ENCODE data around the gene CCDC172. TPM values are rescaled to one million over a fixed set of nuclear protein-coding genes. Genes with fewer than 3 reads are reported as not detected.
A peak's percentile ranks its signal among the peaks of the same experiment; 100 is the strongest.

The CCDC172 gene
- polyA plus RNA-seq, 3 donors: not detected

DNA sequence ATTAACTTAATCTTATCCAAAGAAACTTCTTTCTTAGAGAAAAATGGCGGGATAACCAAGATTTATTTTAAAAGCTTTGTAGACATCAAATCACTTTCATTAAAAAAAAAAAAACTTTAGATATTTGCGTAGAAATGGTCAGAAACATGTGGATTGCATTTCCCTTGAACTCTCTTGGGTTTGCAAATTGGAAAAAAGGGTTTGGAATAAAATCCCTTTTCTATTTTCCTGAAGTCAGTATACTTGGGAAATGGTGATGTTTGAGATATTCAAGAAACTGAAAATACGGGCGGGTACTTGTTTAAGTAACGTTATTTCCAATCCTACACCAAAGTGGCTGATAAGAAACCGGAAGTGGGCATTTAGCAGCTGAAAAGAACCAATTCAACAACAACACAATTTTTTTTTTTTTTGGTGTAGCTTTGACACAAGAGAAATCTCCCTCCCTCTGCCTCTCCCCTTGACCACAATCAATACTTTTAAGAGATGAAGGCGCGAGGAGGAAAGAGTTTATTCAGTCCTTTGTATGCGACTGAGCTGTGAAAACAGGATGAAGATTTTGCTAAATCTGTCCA is 37.5 kb upstream of the CCDC172 start:
- no peaks in the 10 kb centered on the region for H3K9me3 Mint-ChIP-seq

DNA sequence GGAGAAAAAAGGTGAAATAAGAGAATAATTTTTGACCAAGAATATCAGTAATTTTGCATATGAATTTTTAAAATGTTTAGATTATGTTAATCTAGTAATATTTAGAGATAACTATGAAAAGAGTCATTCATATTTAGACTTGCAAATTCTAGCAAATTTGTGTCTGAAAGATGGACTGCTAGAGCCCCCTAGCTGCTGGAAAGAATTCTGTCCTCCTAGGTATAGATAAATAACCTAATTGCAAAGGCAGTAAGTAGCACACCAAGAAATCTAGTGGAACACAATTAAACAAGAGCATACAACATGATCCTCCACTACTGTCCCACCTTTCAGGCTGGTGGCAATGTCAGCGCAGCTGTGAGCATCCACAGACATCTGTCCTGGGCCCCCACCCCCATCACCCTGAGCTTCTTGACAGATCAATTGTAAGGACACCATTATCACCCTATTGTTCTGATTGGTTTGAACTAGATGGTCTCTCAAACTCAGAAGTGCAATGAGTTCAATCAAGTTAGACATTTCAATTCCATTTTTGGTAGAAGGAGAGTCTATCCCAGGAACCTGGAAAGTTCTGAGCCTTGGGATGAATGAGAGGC is 36.2 kb upstream of the CCDC172 start:
- Histone ChIP-seq H3K9me3 (replicated peaks in 1 of 2; ENCODE audit: control insufficient read depth in 1 of 2, insufficient read depth in 1 of 2, low read length in 2 of 2) (no peaks in the 10 kb centered on the region), H4K20me1 (ENCODE audit: insufficient read depth, low read length) (no peaks in the 10 kb centered on the region), H3K9ac (ENCODE audit: insufficient read depth, low read length, poor library complexity, severe bottlenecking) (no peak overlapping the region), H3K4me2 (replicated peaks; ENCODE audit: extremely low read depth, low read length, poor library complexity, severe bottlenecking) (no peak overlapping the region), H2AFZ (ENCODE audit: insufficient read depth, low read depth, low read length, poor library complexity, severe bottlenecking) (no peak overlapping the region), H3K4me1 (ENCODE audit: control insufficient read depth in 1 of 2, insufficient read depth in 2 of 2, low read length in 2 of 2) (no peaks in the 10 kb centered on the region), H3K36me3 (replicated peaks in 1 of 2; ENCODE audit: control insufficient read depth in 1 of 2, insufficient read depth in 2 of 2, low read length in 2 of 2) (no peaks in the 10 kb centered on the region), H3K4me3 (replicated peaks in 1 of 3; ENCODE audit: low read depth in 2 of 3, low read length in 3 of 3) (no peak overlapping the region), H3K27me3 (ENCODE audit: control insufficient read depth in 2 of 2, insufficient read depth in 2 of 2, low read length in 2 of 2) (peaks cover 8 to 13% of the 10 kb centered on the region in 2 donors), H3K79me2 (ENCODE audit: insufficient read depth, low read length) (no peaks in the 10 kb centered on the region), H3K27ac (ENCODE audit: low read depth in 1 of 2, low read length in 2 of 2) (no peak overlapping the region)
- no peak for DNase-seq
- H3K4me3 Mint-ChIP-seq: no peak overlapping the region
- peaks cover 10 to 18% (median 18%) of the 10 kb centered on the region in 3 donors for H3K27me3 Mint-ChIP-seq (ENCODE audit: low read depth in 3 of 3)
- no peaks in the 10 kb centered on the region for H3K36me3 Mint-ChIP-seq
- no peak overlapping the region for H3K27ac Mint-ChIP-seq
- WGBS (ENCODE audit: insufficient coverage): 17% methylated on average over 1 of the region's 1 CpG
- intact Hi-C loops (cut with micrococcal nuclease): no loop called here
- TF ChIP-seq, protein P1, sequence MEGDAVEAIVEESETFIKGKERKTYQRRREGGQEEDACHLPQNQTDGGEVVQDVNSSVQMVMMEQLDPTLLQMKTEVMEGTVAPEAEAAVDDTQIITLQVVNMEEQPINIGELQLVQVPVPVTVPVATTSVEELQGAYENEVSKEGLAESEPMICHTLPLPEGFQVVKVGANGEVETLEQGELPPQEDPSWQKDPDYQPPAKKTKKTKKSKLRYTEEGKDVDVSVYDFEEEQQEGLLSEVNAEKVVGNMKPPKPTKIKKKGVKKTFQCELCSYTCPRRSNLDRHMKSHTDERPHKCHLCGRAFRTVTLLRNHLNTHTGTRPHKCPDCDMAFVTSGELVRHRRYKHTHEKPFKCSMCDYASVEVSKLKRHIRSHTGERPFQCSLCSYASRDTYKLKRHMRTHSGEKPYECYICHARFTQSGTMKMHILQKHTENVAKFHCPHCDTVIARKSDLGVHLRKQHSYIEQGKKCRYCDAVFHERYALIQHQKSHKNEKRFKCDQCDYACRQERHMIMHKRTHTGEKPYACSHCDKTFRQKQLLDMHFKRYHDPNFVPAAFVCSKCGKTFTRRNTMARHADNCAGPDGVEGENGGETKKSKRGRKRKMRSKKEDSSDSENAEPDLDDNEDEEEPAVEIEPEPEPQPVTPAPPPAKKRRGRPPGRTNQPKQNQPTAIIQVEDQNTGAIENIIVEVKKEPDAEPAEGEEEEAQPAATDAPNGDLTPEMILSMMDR (IDR thresholded peaks at IDR 0.05): no peak
- no peaks in the 10 kb centered on the region for H3K4me1 Mint-ChIP-seq
- no peaks in the 10 kb centered on the region for H3K9me3 Mint-ChIP-seq

More for the DNA sequence above, 37.5 kb upstream of the CCDC172 start:
- no peaks in the 10 kb centered on the region for H3K79me2 ChIP-seq (ENCODE audit: insufficient read depth, low read length)
- H4K20me1 ChIP-seq (ENCODE audit: insufficient read depth, low read length): no peaks in the 10 kb centered on the region
- no peak overlapping the region for H3K4me2 ChIP-seq (replicated peaks; ENCODE audit: extremely low read depth, low read length, poor library complexity, severe bottlenecking)
- H2AFZ ChIP-seq (ENCODE audit: insufficient read depth, low read depth, low read length, poor library complexity, severe bottlenecking): no peak overlapping the region
- H3K9me3 ChIP-seq (replicated peaks in 1 of 2; ENCODE audit: control insufficient read depth in 1 of 2, insufficient read depth in 1 of 2, low read length in 2 of 2): no peaks in the 10 kb centered on the region
- Mint-ChIP-seq H3K36me3 (no peaks in the 10 kb centered on the region), H3K27me3 (ENCODE audit: low read depth in 3 of 3) (peaks cover 14 to 18% (median 17%) of the 10 kb centered on the region in 3 donors), H3K4me1 (no peaks in the 10 kb centered on the region), H3K4me3 (peak overlapping the region in 1 of 2 donors; percentile 43), H3K27ac (no peak overlapping the region)
- no peak overlapping the region for H3K27ac ChIP-seq (ENCODE audit: low read depth in 1 of 2, low read length in 2 of 2)
- H3K4me1 ChIP-seq (ENCODE audit: control insufficient read depth in 1 of 2, insufficient read depth in 2 of 2, low read length in 2 of 2): no peaks in the 10 kb centered on the region
- peaks cover 8 to 13% of the 10 kb centered on the region in 2 donors for H3K27me3 ChIP-seq (ENCODE audit: control insufficient read depth in 2 of 2, insufficient read depth in 2 of 2, low read length in 2 of 2)
- TF ChIP-seq, protein P1 (IDR thresholded peaks at IDR 0.05): no peak
- WGBS (ENCODE audit: insufficient coverage): no CpG with 5 or more reads among the region's 9 CpGs
- intact Hi-C loops (cut with micrococcal nuclease): no loop called here
- H3K9ac ChIP-seq (ENCODE audit: insufficient read depth, low read length, poor library complexity, severe bottlenecking): no peak overlapping the region
- no peak for DNase-seq
- H3K4me3 ChIP-seq (replicated peaks in 1 of 3; ENCODE audit: low read depth in 2 of 3, low read length in 3 of 3): no peak overlapping the region
- no peaks in the 10 kb centered on the region for H3K36me3 ChIP-seq (replicated peaks in 1 of 2; ENCODE audit: control insufficient read depth in 1 of 2, insufficient read depth in 2 of 2, low read length in 2 of 2)

Measured in CD14-positive monocyte (primary cell).